Activated T-cell treated with anti-CD3 and anti-CD28 coated beads, Interleukin-2, amount 50 U/mL, for 24 hours (primary cell): ENCODE measurements around the gene C22orf39.
A peak's percentile ranks its signal among the peaks of the same experiment; 100 is the strongest.

Source experiments
- DNase-seq: peaks from one replicate; pipeline ENCODE4 v3.0.0-alpha.2; 2020
- H3K27ac Mint-ChIP-seq: 2 replicates; pipeline ENCODE4 v1.8.0; 2020; ENCODE audit warnings: mild to moderate bottlenecking, mixed read lengths
- H3K27me3 Mint-ChIP-seq: 2 replicates; pipeline ENCODE4 v1.8.0; 2020; ENCODE audit warnings: mixed read lengths
- H3K36me3 Mint-ChIP-seq: 2 replicates; pipeline ENCODE4 v1.8.0; 2020; ENCODE audit warnings: low read depth, mixed read lengths
- H3K4me1 Mint-ChIP-seq: 2 replicates; pipeline ENCODE4 v1.8.0; 2020; ENCODE audit warnings: low read depth, mixed read lengths
- H3K4me3 Mint-ChIP-seq: 2 replicates; pipeline ENCODE4 v1.8.0; 2020; ENCODE audit warnings: mild to moderate bottlenecking, moderate library complexity, mixed read lengths
- H3K9me3 Mint-ChIP-seq: 2 replicates; pipeline ENCODE4 v1.8.0; 2020; ENCODE audit warnings: mixed read lengths

Gene C22orf39

DNA sequence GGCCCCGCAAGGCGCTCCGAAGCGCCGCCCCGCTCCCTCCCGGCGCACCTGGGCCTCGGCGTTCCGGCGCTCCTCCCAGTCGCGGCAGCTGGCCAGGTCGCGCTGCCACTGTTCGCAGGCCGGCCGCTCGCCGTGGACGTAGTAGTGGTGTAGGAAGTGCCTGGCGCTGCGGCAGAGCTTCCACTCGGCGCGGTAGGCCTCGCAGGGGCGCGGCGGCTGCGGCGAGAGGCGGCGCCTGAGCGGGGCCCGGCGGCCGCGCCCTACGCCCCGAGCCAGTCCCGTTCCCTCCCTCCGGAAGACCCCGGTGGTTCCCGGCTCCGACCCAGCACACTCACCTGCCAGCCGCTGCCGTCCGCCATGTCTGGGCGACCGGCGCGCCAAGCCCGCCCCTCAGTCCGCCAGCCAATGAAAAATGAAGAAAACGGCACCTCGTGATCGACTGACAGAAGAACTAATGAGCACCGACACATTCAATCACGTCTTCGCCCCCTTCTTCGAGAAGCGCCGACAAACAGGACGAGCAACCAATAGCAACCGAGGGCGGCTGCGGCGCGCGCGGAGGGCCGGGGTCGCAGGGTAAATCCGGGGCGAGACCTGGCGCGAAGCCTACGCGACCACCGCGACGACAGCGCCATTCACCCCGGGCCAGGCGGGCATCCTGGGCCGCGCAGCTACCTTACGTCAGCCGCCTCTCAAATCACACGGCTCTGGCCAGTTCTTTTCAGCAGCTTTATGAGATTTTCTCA, at the start of gene C22orf39:
C22orf39 (minus strand) TSS at position 382 of the 746 bp plus-strand sequence; CDS start at position 359, 23 bp downstream.
- H3K9me3 Mint-ChIP-seq: no peaks in the 10 kb centered on the region
- no peaks in the 10 kb centered on the region for H3K27me3 Mint-ChIP-seq
- peak within 1 kb of the TSS; percentile 96 for H3K27ac Mint-ChIP-seq
- peak; percentile 87 for DNase-seq
- H3K4me1 Mint-ChIP-seq: peaks cover 54% of the 10 kb centered on the region
- H3K36me3 Mint-ChIP-seq: peaks cover 80% of the 10 kb centered on the region
- H3K4me3 Mint-ChIP-seq: peak within 1 kb of the TSS; percentile 93

- Mint-ChIP-seq H3K36me3 (peaks cover 100% of the 10 kb centered on the region), H3K9me3 (no peaks in the 10 kb centered on the region), H3K4me1 (peaks cover 15% of the 10 kb centered on the region), H3K27ac (no peak overlapping the region), H3K4me3 (no peak overlapping the region), H3K27me3 (no peaks in the 10 kb centered on the region)
- DNase-seq: no peak
These were observed 49.7 kb upstream of the C22orf39 start for GRCh38 chr22:19497245-19497644.

GRCh38 chr22:19496324-19496630, 48.8 kb upstream of the C22orf39 start:
- H3K27ac Mint-ChIP-seq: no peak overlapping the region

GRCh38 chr22:19495562-19496323, 48.2 kb upstream of the C22orf39 start:
- H3K27me3 Mint-ChIP-seq: no peaks in the 10 kb centered on the region
- peaks cover 22% of the 10 kb centered on the region for H3K4me1 Mint-ChIP-seq
- no peak overlapping the region for H3K27ac Mint-ChIP-seq

More at GRCh38 chr22:19496324-19496630, 48.8 kb upstream of the C22orf39 start:
- H3K27me3 Mint-ChIP-seq: no peaks in the 10 kb centered on the region
- H3K4me3 Mint-ChIP-seq: no peak overlapping the region
- no peaks in the 10 kb centered on the region for H3K9me3 Mint-ChIP-seq
- H3K4me1 Mint-ChIP-seq: peaks cover 22% of the 10 kb centered on the region
- no peak for DNase-seq
- H3K36me3 Mint-ChIP-seq: peaks cover 100% of the 10 kb centered on the region

DNA sequence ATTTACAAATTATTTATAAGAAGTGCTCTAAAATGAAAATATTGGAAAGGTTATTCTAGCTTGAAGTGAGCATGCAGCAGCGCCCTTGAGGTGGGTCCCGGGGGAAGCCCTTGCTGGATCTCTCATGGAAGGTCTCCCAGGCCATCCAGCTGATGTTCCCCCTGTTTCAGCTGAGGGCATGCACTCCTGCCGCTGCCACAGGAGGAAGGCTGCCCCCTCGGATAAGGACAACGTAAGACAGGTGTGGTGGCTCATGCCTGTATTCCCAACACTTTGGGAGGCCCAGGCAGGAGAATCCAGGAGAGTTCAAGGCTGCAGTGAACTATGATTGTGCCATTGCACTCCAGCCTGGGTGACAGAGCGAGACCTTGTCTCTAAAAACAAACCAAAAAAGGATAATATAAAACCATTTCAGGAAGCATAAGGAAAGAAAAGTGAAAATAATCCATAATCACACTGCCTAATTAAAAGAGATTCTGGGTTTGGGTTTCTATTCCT, 47.2 kb upstream of the C22orf39 start:
- Mint-ChIP-seq H3K4me3 (no peak overlapping the region), H3K36me3 (peaks cover 98% of the 10 kb centered on the region), H3K27ac (no peak overlapping the region), H3K27me3 (no peaks in the 10 kb centered on the region), H3K4me1 (peaks cover 23% of the 10 kb centered on the region), H3K9me3 (no peaks in the 10 kb centered on the region)
- DNase-seq: no peak

More at GRCh38 chr22:19495562-19496323, 48.2 kb upstream of the C22orf39 start:
- peaks cover 100% of the 10 kb centered on the region for H3K36me3 Mint-ChIP-seq
- H3K4me3 Mint-ChIP-seq: no peak overlapping the region
- no peaks in the 10 kb centered on the region for H3K9me3 Mint-ChIP-seq
- no peak for DNase-seq

- no peaks in the 10 kb centered on the region for H3K27me3 Mint-ChIP-seq
- H3K9me3 Mint-ChIP-seq: no peaks in the 10 kb centered on the region
- H3K4me1 Mint-ChIP-seq: peaks cover 23% of the 10 kb centered on the region
- no peak for DNase-seq
- H3K4me3 Mint-ChIP-seq: no peak overlapping the region
- H3K36me3 Mint-ChIP-seq: peaks cover 98% of the 10 kb centered on the region
- H3K27ac Mint-ChIP-seq: no peak overlapping the region
These were observed 46.6 kb upstream of the C22orf39 start for GRCh38 chr22:19494001-19494560.

GRCh38 chr22:19492504-19493174, 45.1 kb upstream of the C22orf39 start:
- no peaks in the 10 kb centered on the region for H3K27me3 Mint-ChIP-seq
- peaks cover 98% of the 10 kb centered on the region for H3K36me3 Mint-ChIP-seq
- H3K4me1 Mint-ChIP-seq: peaks cover 25% of the 10 kb centered on the region
- no peaks in the 10 kb centered on the region for H3K9me3 Mint-ChIP-seq
- H3K27ac Mint-ChIP-seq: peak overlapping the region; percentile 24
- no peak overlapping the region for H3K4me3 Mint-ChIP-seq
- DNase-seq: no peak

DNA sequence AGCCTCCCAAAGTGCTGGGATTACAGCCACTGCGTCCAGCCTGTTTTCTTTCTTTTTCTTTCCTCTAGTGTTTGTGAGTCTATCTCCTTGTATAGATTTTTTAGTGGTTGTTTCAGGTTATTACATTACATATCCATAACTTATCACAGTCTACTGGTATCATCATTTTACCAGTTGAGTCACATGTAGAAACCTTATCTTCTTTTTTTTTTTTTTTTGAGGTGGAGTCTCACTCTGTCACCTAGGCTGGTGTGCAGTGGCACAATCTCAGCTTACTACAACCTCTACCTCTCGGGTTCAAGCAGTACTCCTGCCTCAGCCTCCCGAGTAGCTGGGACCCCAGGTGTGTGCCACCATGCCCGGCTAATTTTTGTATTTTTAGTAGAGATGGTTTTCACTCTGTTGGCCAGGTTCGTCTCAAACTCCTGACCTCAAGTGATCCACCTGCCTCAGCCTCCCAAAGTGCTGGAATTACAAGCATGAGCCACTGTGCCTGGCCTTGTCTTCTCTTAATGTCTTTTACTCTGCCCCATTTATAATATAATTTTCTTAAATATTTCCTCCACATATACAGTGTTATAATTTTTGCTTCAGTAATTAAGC, 43.2 kb upstream of the C22orf39 start:
- DNase-seq: no peak
- Mint-ChIP-seq H3K36me3 (peaks cover 91% of the 10 kb centered on the region), H3K27me3 (no peaks in the 10 kb centered on the region), H3K4me1 (peaks cover 23% of the 10 kb centered on the region), H3K27ac (no peak overlapping the region), H3K9me3 (no peaks in the 10 kb centered on the region), H3K4me3 (no peak overlapping the region)

DNA sequence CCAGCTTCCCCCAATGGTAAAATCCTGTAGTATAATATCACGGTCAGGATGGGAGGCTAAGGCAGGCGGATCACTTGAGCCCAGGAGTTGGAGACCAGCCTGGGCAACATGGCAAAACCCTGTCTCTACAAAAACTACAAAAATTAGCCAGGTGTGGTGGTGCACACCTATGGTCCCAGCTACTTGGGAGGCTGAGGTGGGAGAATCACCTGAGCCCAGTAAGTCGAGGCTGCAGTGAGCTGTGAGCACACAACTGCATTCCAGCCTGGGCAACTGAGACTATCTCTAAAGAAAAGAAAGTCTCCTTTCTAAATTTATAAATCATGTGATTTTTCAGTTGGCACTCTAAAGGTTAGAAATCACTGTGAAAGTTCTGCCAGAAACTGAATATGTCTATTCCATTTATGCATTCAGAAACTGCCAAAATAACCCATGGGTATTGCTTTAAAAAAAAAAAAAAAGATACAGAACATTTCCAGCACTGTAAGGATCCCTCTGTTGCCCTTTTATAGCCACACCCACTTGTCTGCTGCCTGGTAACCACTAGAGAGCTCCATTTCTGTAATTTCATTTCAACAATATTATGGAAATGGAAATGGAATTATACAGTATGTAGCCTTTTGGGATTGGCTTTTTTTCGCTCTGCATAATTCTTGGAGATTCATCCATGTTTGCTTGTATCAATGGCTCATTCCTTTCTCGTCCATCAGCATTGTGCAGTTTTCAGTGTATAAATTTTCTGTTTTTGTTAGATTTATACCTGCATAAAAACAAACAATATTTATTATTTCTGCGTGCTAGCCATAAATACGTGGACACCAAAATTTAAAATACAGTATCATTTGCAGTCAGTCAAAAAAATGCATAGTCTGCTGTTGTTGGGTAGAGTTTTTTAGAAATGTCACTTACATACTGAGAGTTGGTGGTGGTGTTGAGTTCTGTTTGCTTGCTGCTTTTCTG, 41.7 kb upstream of the C22orf39 start:
- Mint-ChIP-seq H3K27ac (no peak overlapping the region), H3K4me1 (peaks cover 22% of the 10 kb centered on the region), H3K36me3 (peaks cover 91% of the 10 kb centered on the region), H3K27me3 (no peaks in the 10 kb centered on the region), H3K9me3 (no peaks in the 10 kb centered on the region), H3K4me3 (no peak overlapping the region)
- no peak for DNase-seq

DNA sequence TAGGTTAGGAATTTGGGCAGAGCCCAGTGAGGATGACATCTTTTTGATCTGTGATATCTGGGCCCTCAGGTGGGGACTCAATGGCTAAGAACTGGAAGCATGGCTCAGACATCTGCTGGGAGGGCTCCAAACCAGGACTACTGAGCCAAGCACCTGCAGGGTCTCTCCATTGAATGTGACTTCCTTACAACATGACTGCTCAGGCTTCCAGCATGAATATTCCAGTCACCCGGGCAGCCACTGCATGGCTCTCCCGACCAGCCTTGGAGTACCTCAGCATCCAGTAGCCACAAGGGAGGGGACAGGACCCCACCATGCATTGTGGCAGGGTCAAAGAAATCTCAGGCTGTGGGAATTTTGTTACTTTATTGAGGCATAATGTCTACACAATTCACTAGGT, 40.8 kb upstream of the C22orf39 start:
- peaks cover 29% of the 10 kb centered on the region for H3K4me1 Mint-ChIP-seq
- H3K36me3 Mint-ChIP-seq: peaks cover 91% of the 10 kb centered on the region
- H3K27me3 Mint-ChIP-seq: no peaks in the 10 kb centered on the region
- no peak overlapping the region for H3K27ac Mint-ChIP-seq
- DNase-seq: no peak
- H3K4me3 Mint-ChIP-seq: no peak overlapping the region
- H3K9me3 Mint-ChIP-seq: no peaks in the 10 kb centered on the region

GRCh38 chr22:19483481-19484244, 36.2 kb upstream of the C22orf39 start:
- DNase-seq: no peak
- H3K36me3 Mint-ChIP-seq: peaks cover 80% of the 10 kb centered on the region

GRCh38 chr22:19482297-19482696, 34.8 kb upstream of the C22orf39 start:
- peak overlapping the region; percentile 2 for H3K27ac Mint-ChIP-seq
- H3K27me3 Mint-ChIP-seq: no peaks in the 10 kb centered on the region
- no peaks in the 10 kb centered on the region for H3K9me3 Mint-ChIP-seq
- no peak overlapping the region for H3K4me3 Mint-ChIP-seq
- DNase-seq: no peak
- peaks cover 75% of the 10 kb centered on the region for H3K36me3 Mint-ChIP-seq
- H3K4me1 Mint-ChIP-seq: peaks cover 33% of the 10 kb centered on the region

More at GRCh38 chr22:19483481-19484244, 36.2 kb upstream of the C22orf39 start:
- H3K4me3 Mint-ChIP-seq: peak overlapping the region; percentile 3
- peaks cover 27% of the 10 kb centered on the region for H3K4me1 Mint-ChIP-seq
- no peaks in the 10 kb centered on the region for H3K27me3 Mint-ChIP-seq
- H3K9me3 Mint-ChIP-seq: no peaks in the 10 kb centered on the region
- H3K27ac Mint-ChIP-seq: peak overlapping the region; percentile 79

- peak overlapping the region; percentile 100 for H3K4me3 Mint-ChIP-seq
- DNase-seq: no peak
- peaks cover 77% of the 10 kb centered on the region for H3K36me3 Mint-ChIP-seq
- H3K4me1 Mint-ChIP-seq: peaks cover 43% of the 10 kb centered on the region
- H3K27me3 Mint-ChIP-seq: no peaks in the 10 kb centered on the region
- H3K27ac Mint-ChIP-seq: peak overlapping the region; percentile 100
- H3K9me3 Mint-ChIP-seq: no peaks in the 10 kb centered on the region
These were observed 33.3 kb upstream of the C22orf39 start for GRCh38 chr22:19480789-19481188.
